ENCODE results near the gene PSMD11. TPM values are rescaled to one million over a fixed set of nuclear protein-coding genes. Genes with fewer than 3 reads are reported as not detected.
A peak's percentile ranks its signal among the peaks of the same experiment; 100 is the strongest.

PSMD11 gene
- total RNA-seq, 2 experiments from 2014 or later = 109 to 135 TPM

DNA sequence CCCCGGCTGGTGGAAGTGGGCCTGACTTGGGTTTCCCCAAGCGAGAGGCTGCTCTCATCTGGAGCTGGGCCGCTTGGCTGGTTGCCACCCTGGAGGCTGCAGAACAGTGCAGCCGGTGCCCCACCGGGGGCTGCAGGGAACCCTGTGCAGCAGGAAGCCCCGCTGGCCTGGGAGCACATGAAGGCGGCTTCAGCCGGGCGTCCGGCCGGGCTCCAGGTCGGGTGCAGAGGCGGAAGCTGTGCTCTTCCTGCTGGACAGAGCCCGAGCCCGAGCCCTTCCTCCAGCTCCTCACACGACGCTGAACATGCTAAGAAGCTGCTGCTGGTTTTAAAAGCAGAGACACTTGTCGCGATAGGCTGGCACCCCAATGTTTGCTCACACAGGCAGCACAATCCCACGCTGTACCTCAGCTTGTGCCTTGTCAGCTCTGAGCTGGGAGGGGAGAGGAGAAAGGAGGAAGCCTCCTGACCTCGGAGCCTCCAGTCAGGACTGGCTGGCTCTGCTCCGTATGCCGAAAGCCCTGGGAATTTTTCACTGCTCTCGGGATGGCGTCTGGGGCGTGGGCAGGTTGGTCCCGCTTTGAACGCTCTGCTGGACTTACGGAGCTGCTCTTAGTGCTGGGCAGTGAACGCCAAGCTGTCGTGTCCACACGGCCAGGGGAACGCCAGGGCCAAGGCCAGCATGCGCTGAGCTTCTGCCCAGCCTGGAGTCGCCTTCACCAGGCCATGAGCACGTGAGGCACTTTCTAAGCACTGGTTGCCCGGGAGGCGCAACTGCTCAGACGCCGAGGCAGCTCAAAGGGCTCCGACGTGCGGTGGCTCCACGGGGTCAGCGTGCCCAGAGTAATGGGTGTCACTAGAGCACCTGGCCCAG is 51.3 kb downstream of the PSMD11 start:
- Mint-ChIP-seq H3K36me3 (ENCODE audit: low read depth) (peaks cover 6% of the 10 kb centered on the region), H3K27me3 (no peaks in the 10 kb centered on the region), H3K4me1 (peaks cover 37% of the 10 kb centered on the region), H3K4me3 (no peak overlapping the region), H3K27ac (no peak overlapping the region), H3K9me3 (ENCODE audit: low read depth) (no peaks in the 10 kb centered on the region)
- peak; percentile 25 for ATAC-seq
- DNase-seq = peak; percentile 51
- ChIA-PET POLR2A (interaction anchor here (1.6 kb wide), 1 partner anchor 9 kb away, joined by 5 read pairs; the partner anchor contains the start of gene CDK5R1), CTCF (interaction anchor here (0.7 to 2.3 kb wide), 5 partner anchors 8 to 1242 kb away, joined by 3 to 5 read pairs (median 4); no protein-coding TSS in a partner anchor)
- intact Hi-C loops (cut with DNase I, micrococcal nuclease) = no loop called here

GRCh38 chr17:32496395-32497073 is 52.2 kb downstream of the PSMD11 start:
- Mint-ChIP-seq H3K36me3 (ENCODE audit: low read depth) (no peaks in the 10 kb centered on the region), H3K9me3 (ENCODE audit: low read depth) (no peaks in the 10 kb centered on the region), H3K27me3 (no peaks in the 10 kb centered on the region), H3K4me3 (no peak overlapping the region), H3K4me1 (peaks cover 33% of the 10 kb centered on the region), H3K27ac (no peak overlapping the region)
- POLR2A ChIA-PET = interaction anchor here (0.6 to 1.6 kb wide), 2 partner anchors 9 to 14 kb away, joined by 5 read pairs; partner anchors contain the start of gene CDK5R1
- CTCF ChIA-PET = interaction anchor here (1.0 to 2.3 kb wide), 3 partner anchors 9 to 47 kb away, joined by 4 to 5 read pairs (median 4); no protein-coding TSS in a partner anchor
- DNase-seq (no peak), ATAC-seq (no peak)
- intact Hi-C loops (cut with DNase I, micrococcal nuclease) = no loop called here

DNA sequence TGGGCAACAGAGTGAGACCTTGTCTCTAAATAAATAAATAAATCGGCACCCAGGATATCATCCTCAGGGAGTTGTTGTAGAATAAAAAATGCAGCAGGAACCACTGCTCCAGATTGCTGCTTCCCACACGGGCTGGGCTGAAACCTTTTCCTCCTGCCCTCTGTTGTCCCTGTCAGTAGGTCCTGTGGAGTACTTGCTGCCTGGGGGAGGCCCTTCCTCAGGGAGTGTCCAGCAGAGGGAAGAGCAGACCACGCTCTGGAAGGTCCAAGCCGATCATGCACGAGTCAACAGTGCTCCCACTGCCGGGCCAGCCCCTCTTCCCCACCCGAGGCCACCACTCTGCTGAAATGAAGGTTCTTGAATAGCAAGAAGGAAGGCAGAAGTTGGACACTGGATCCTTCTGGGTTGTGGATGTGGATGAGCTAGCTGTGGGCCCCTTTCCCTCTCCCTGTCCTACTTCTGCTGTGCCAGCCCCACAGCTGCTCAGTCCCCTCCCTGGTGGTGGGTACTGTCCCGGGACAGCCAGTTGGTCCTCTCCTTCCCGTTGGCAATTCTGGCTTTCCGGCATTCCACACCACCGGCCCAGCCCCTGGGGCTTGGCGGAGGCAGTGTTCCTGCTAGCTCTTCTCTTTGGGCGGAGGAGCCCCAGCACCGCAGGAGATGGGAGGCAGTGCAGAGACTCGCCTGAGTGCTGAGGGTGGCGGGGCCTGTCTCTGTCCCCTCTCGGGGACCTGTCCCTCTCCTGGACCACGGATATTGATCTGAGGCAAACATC is 53.3 kb downstream of the PSMD11 start:
- CTCF ChIA-PET = interaction anchor here (0.6 to 0.7 kb wide), 2 partner anchors 308 to 363 kb away, joined by 3 to 4 read pairs; no protein-coding TSS in a partner anchor
- H3K9me3 Mint-ChIP-seq (ENCODE audit: low read depth) = no peaks in the 10 kb centered on the region
- no peaks in the 10 kb centered on the region for H3K27me3 Mint-ChIP-seq
- peaks cover 33% of the 10 kb centered on the region for H3K4me1 Mint-ChIP-seq
- H3K4me3 Mint-ChIP-seq = no peak overlapping the region
- H3K36me3 Mint-ChIP-seq (ENCODE audit: low read depth) = peaks cover 6% of the 10 kb centered on the region
- POLR2A ChIA-PET = interaction anchor here (0.6 kb wide), 1 partner anchor 13 kb away, joined by 5 read pairs; no protein-coding TSS in a partner anchor
- intact Hi-C loops (cut with DNase I, micrococcal nuclease) = no loop called here
- ATAC-seq (no peak), DNase-seq (no peak)
- H3K27ac Mint-ChIP-seq = no peak overlapping the region

- ATAC-seq = no peak
- Mint-ChIP-seq H3K4me1 (peaks cover 34% of the 10 kb centered on the region), H3K27me3 (no peaks in the 10 kb centered on the region), H3K36me3 (ENCODE audit: low read depth) (peaks cover 6% of the 10 kb centered on the region), H3K27ac (no peak overlapping the region), H3K4me3 (no peak overlapping the region), H3K9me3 (ENCODE audit: low read depth) (no peaks in the 10 kb centered on the region)
- ChIA-PET CTCF (interaction anchor here (0.6 to 1.0 kb wide), 2 partner anchors 9 to 340 kb away, joined by 3 to 5 read pairs; no protein-coding TSS in a partner anchor), POLR2A (interaction anchor here (0.6 kb wide), 1 partner anchor 9 kb away, joined by 5 read pairs; no protein-coding TSS in a partner anchor)
- DNase-seq = no peak
- intact Hi-C loops (cut with DNase I, micrococcal nuclease) = no loop called here
Observed at GRCh38 chr17:32498391-32498790, 54.1 kb downstream of the PSMD11 start.

DNA sequence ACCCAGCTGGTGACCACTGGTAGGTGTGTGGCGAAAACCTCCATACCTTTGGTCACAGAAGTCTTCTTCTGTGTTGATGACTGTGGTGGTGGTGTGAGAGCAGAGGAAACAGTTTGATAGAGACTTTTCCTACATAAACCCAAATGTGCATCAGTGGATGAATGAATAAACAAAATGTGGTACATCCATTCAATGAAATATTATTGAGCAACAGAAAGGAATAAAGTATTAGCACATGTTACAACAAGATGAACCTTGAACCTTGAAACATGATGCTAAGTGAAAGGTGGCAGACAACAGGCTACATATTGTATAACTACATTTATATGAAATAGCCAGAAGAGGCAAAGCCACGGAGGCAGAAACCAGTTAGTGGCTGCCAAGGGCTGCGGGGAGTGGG is 57.7 kb downstream of the PSMD11 start:
- ATAC-seq = no peak
- Mint-ChIP-seq H3K27me3 (no peaks in the 10 kb centered on the region), H3K27ac (peak overlapping the region; percentile 97), H3K9me3 (ENCODE audit: low read depth) (peaks cover 4% of the 10 kb centered on the region), H3K4me1 (peaks cover 58% of the 10 kb centered on the region), H3K4me3 (no peak overlapping the region), H3K36me3 (ENCODE audit: low read depth) (peaks cover 6% of the 10 kb centered on the region)
- ChIA-PET POLR2A (no interaction called here), CTCF (interaction anchor here (1.3 kb wide), 1 partner anchor 13 kb away, joined by 6 read pairs; no protein-coding TSS in a partner anchor)
- DNase-seq = peak; percentile 36
- intact Hi-C loops (cut with DNase I, micrococcal nuclease) = loop anchor here in 1 of 2 experiments (5.0 kb wide), 1 partner anchor 55 kb away; no protein-coding TSS in a partner anchor

- Mint-ChIP-seq H3K27ac (peak overlapping the region; percentile 97), H3K36me3 (ENCODE audit: low read depth) (peaks cover 6% of the 10 kb centered on the region), H3K27me3 (no peaks in the 10 kb centered on the region), H3K4me1 (peaks cover 65% of the 10 kb centered on the region), H3K4me3 (peak overlapping the region; percentile 46), H3K9me3 (ENCODE audit: low read depth) (peaks cover 4% of the 10 kb centered on the region)
- ChIA-PET POLR2A (no interaction called here), CTCF (no interaction called here)
- intact Hi-C loops (cut with DNase I, micrococcal nuclease) = loop anchor here (1.0 to 5.0 kb wide), 4 partner anchors 15 to 55 kb away; no protein-coding TSS in a partner anchor
- ATAC-seq (no peak), DNase-seq (no peak)
Observed at GRCh38 chr17:32502710-32503109, 58.4 kb downstream of the PSMD11 start.

GRCh38 chr17:32503251-32504165 is 59.2 kb downstream of the PSMD11 start:
- Mint-ChIP-seq H3K27me3 (no peaks in the 10 kb centered on the region), H3K4me3 (peak overlapping the region; percentile 46), H3K9me3 (ENCODE audit: low read depth) (peaks cover 4% of the 10 kb centered on the region), H3K27ac (peak overlapping the region; percentile 97), H3K4me1 (peaks cover 73% of the 10 kb centered on the region), H3K36me3 (ENCODE audit: low read depth) (peaks cover 6% of the 10 kb centered on the region)
- DNase-seq (peak; percentile 71), ATAC-seq (peak; percentile 93)
- intact Hi-C loops (cut with DNase I, micrococcal nuclease) = loop anchor here (1.0 to 5.0 kb wide), 4 partner anchors 14 to 54 kb away; no protein-coding TSS in a partner anchor
- ChIA-PET CTCF (interaction anchor here (0.7 to 1.3 kb wide), 2 partner anchors 19 to 20 kb away, joined by 4 to 5 read pairs; no protein-coding TSS in a partner anchor), POLR2A (interaction anchor here (1.5 kb wide), 1 partner anchor 20 kb away, joined by 19 read pairs; no protein-coding TSS in a partner anchor)

DNA sequence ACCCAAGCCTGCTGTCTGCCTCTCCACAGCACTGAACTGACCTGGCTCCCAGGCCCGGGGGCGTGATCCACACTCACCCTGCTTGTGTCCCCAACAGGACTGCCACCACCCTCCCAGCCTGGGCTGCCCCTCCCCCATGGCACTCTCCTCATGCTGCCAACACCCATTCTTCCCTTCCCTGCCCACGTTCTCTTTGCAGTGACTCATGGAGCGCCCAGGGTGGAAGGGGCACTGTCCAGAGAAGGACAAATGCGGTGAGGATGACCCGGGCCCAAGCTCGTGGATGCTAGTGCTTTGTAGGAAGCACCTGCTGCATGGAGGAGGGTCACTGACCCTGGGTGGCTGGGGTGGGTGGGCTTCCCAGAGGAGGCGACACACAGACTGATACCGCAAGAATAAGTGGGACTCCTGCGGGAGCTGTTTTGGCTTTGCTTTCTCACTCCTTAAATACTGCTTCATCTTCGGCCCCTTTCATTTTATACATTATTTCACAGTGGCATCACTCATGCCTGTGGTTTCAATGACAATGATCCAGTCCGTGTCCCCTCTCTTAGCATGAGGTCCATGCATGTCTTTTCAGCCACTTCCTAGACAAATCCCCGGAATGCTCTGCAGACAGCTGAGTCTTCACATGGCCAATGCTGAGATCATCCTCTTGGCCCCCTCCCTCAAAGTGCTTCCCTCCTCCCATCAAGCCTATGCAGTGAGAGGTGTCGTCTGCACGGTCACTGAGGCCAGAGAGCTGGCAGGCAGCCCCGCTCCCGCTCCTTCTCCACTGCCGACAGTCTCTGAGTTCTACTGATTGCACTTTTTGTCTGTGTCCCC is 60.1 kb downstream of the PSMD11 start:
- intact Hi-C loops (cut with DNase I, micrococcal nuclease) = loop anchor here in 1 of 2 experiments (5.0 kb wide), 1 partner anchor 53 kb away; no protein-coding TSS in a partner anchor
- H3K36me3 Mint-ChIP-seq (ENCODE audit: low read depth) = peaks cover 8% of the 10 kb centered on the region
- ChIA-PET POLR2A (interaction anchor here (1.5 kb wide), 1 partner anchor 19 kb away, joined by 19 read pairs; no protein-coding TSS in a partner anchor), CTCF (interaction anchor here (0.7 to 1.3 kb wide), 3 partner anchors 11 to 20 kb away, joined by 3 to 5 read pairs (median 4); no protein-coding TSS in a partner anchor)
- DNase-seq (peak; percentile 58), ATAC-seq (no peak)
- no peaks in the 10 kb centered on the region for H3K27me3 Mint-ChIP-seq
- H3K4me1 Mint-ChIP-seq = peaks cover 79% of the 10 kb centered on the region
- H3K4me3 Mint-ChIP-seq = peak overlapping the region; percentile 46
- peak overlapping the region; percentile 97 for H3K27ac Mint-ChIP-seq
- peaks cover 4% of the 10 kb centered on the region for H3K9me3 Mint-ChIP-seq (ENCODE audit: low read depth)

DNA sequence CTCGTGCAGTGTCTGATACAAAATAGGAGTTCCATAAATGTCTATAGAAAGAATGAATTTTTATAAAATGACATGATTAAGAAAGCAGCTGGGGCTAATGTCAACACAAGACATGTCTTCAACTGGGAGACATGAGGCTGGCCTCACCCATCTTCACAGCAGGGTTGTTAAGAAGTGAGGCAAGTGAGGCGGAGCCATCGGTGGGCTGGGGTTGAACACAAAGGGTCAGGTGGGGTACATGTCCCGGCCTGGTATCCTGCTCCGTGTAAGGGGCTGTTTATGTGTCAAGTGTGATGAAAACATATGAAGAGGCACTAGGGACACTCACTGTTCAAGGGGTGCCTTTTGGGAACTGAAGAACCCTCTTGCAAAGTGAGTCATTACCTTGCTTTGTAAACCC is 64.6 kb downstream of the PSMD11 start:
- peaks cover 4% of the 10 kb centered on the region for H3K9me3 Mint-ChIP-seq (ENCODE audit: low read depth)
- no peak for ATAC-seq
- CTCF ChIA-PET = interaction anchor here (0.8 to 1.1 kb wide), 4 partner anchors 9 to 358 kb away, joined by 3 read pairs; no protein-coding TSS in a partner anchor
- no peaks in the 10 kb centered on the region for H3K27me3 Mint-ChIP-seq
- H3K36me3 Mint-ChIP-seq (ENCODE audit: low read depth) = peaks cover 1% of the 10 kb centered on the region
- H3K4me3 Mint-ChIP-seq = no peak overlapping the region
- intact Hi-C loops (cut with DNase I, micrococcal nuclease) = no loop called here
- peak overlapping the region; percentile 41 for H3K27ac Mint-ChIP-seq
- POLR2A ChIA-PET = interaction anchor here (0.6 kb wide), 1 partner anchor 138 kb away, joined by 4 read pairs; no protein-coding TSS in a partner anchor
- no peak for DNase-seq
- peaks cover 56% of the 10 kb centered on the region for H3K4me1 Mint-ChIP-seq
